ENCODE measurements around the gene RAB40C. TPM values are rescaled to one million over a fixed set of nuclear protein-coding genes. Genes with fewer than 3 reads are reported as not detected.

Gene RAB40C
- total and polyA plus RNA-seq, 10 of the 15 experiments (the other 5 are each of a cell fraction or from before 2014, with no cell fraction given): 0.06 to 12.8 (median 4.6) TPM

GRCh38 chr16:580141-580945, 9.5 kb upstream of the RAB40C start:
- H3K27me3 ChIP-seq (replicated peaks in 1 of 2; ENCODE audit: control insufficient read depth in 2 of 2, insufficient read depth in 2 of 2, low read length in 1 of 2): no peaks in the 10 kb centered on the region
- DNase-seq (ENCODE audit: low read depth, low spot score): no peak
- H3K4me3 ChIP-seq: no peak overlapping the region
- ChIA-PET RAD21 (ENCODE audit: unreplicated experiment) (no interaction called here), CTCF (interaction anchor here (2.0 kb wide), 1 partner anchor 29 kb away, joined by 4 read pairs; no protein-coding TSS in a partner anchor), SMC1A (ENCODE audit: uncharacterized antibody, unreplicated experiment) (no interaction called here), POLR2A (no interaction called here)
- no TSS peak for BruUV-seq (replicated peaks)
- TF ChIP-seq SREBF2 (IDR thresholded peaks at IDR 0.05; ENCODE audit: low read length) (no peak), PBX3 (IDR thresholded peaks at IDR 0.05; ENCODE audit: insufficient replicate concordance, low read depth, low read length) (no peak), PKNOX1 (IDR thresholded peaks at IDR 0.05) (no peak), RELB (IDR thresholded peaks at IDR 0.05; ENCODE audit: low read depth) (no peak)
- no peaks in the 10 kb centered on the region for H3K9me3 ChIP-seq (replicated peaks; ENCODE audit: control insufficient read depth, insufficient read depth, low read length)
- no peaks in the 10 kb centered on the region for H4K20me1 ChIP-seq (ENCODE audit: control insufficient read depth, insufficient read depth)
- in situ Hi-C loops (cut with MboI): no loop called here
- no peak overlapping the region for H3K4me2 ChIP-seq (ENCODE audit: control insufficient read depth, insufficient read depth)
- no peaks in the 10 kb centered on the region for H3K79me2 ChIP-seq (ENCODE audit: control insufficient read depth, insufficient read depth, low read length)
- no peaks in the 10 kb centered on the region; a peak in 1 of 4 replicates for H3K36me3 ChIP-seq (ENCODE audit: control insufficient read depth in 2 of 2, insufficient read depth in 2 of 2, low read length in 1 of 2)
- no peak overlapping the region for H2AFZ ChIP-seq (ENCODE audit: control insufficient read depth, low read depth, low read length)
- no peak overlapping the region for H3K9ac ChIP-seq (ENCODE audit: control insufficient read depth, insufficient read depth, low read length)
- FAIRE-seq: no peak
- WGBS (ENCODE audit: insufficient coverage, insufficient replicate concordance, low lambda C conversion rate, missing lambda C conversion rate): 89% methylated on average over 24 of the region's 27 CpGs
- no peaks in the 10 kb centered on the region for H3K4me1 ChIP-seq (ENCODE audit: control insufficient read depth, insufficient read depth, low read length)
- H3K27ac ChIP-seq (ENCODE audit: control insufficient read depth, insufficient read depth): no peak overlapping the region
- intact Hi-C loops (cut with micrococcal nuclease; ENCODE audit: unreplicated experiment): no loop called here
- no peak for ATAC-seq
